ENCODE data around the gene F11. TPM values are rescaled to one million over a fixed set of nuclear protein-coding genes. Genes with fewer than 3 reads are reported as not detected.
A peak's percentile ranks its signal among the peaks of the same experiment; 100 is the strongest.
"Not testable (repeated sequence)": the region's sequence is repeated elsewhere in the genome, so short reads cannot be mapped to it uniquely, and the experiment has no call there.

Gene F11
- total RNA-seq, 1 experiment from 2014 or later, result not detected

GRCh38 chr4:186297013-186297645 is 31.1 kb downstream of the F11 start:
- DNase-seq (ENCODE audit: extremely low read depth, low read depth), result peak; percentile 33

- DNase-seq (ENCODE audit: extremely low read depth, low read depth), result no peak
Observed at GRCh38 chr4:186298031-186298647, 32.1 kb downstream of the F11 start.

- no peak for DNase-seq (ENCODE audit: extremely low read depth, low read depth)
Observed at GRCh38 chr4:186299291-186299690, 33.3 kb downstream of the F11 start.

- DNase-seq (ENCODE audit: extremely low read depth, low read depth), result no peak
Observed at GRCh38 chr4:186300659-186301390, 34.8 kb downstream of the F11 start.

- DNase-seq (ENCODE audit: extremely low read depth, low read depth), result no peak
Observed at GRCh38 chr4:186304216-186304615, 38.2 kb downstream of the F11 start.

GRCh38 chr4:186304866-186305505 is 39.0 kb downstream of the F11 start:
- no peak for DNase-seq (ENCODE audit: extremely low read depth, low read depth)

- DNase-seq (ENCODE audit: extremely low read depth, low read depth), result no peak
Observed at GRCh38 chr4:186307497-186307896, 41.5 kb downstream of the F11 start.

GRCh38 chr4:186307916-186308315 is 41.9 kb downstream of the F11 start:
- DNase-seq (ENCODE audit: extremely low read depth, low read depth), result no peak

- no peak for DNase-seq (ENCODE audit: extremely low read depth, low read depth)
Observed at GRCh38 chr4:186318481-186318880, 52.5 kb downstream of the F11 start.

- not testable (repeated sequence) for DNase-seq (ENCODE audit: extremely low read depth, low read depth)
Observed at GRCh38 chr4:186324660-186325059, 58.7 kb downstream of the F11 start.

- DNase-seq (ENCODE audit: extremely low read depth, low read depth), result no peak
Observed at GRCh38 chr4:186326391-186326790, 60.4 kb downstream of the F11 start.

- no peak for DNase-seq (ENCODE audit: extremely low read depth, low read depth)
Observed at GRCh38 chr4:186329372-186329771, 63.4 kb downstream of the F11 start.

GRCh38 chr4:186330368-186330767 is 64.4 kb downstream of the F11 start:
- DNase-seq (ENCODE audit: extremely low read depth, low read depth), result no peak

GRCh38 chr4:186335793-186336192 is 69.8 kb downstream of the F11 start:
- DNase-seq (ENCODE audit: extremely low read depth, low read depth), result no peak

Other genes with a start within 250 kb of the F11 start
- gene TLR3, start 197.0 kb upstream of the F11 start, total RNA-seq (2014; rRNA removed; shearing (Covaris generic)), result 1.9 and 3.3 TPM in 2 replicates
- 0.46 and 1.2 TPM in 2 replicates for gene FAM149A, start 161.5 kb upstream of the F11 start, total RNA-seq (2014; rRNA removed; shearing (Covaris generic))
- gene CYP4V2, start 74.6 kb upstream of the F11 start, total RNA-seq (2014; rRNA removed; shearing (Covaris generic)), result 32.4 and 36.5 TPM in 2 replicates
- gene KLKB1, start 38.7 kb upstream of the F11 start, total RNA-seq (2014; rRNA removed; shearing (Covaris generic)), result 0.15 TPM in 1 of 2 replicates, not detected in the other

Measured in NCI-H460 (cell line).